H1 (cell line): ENCODE data around the gene HRCT1.

Experiments used
- CEBPB ChIP-seq: IDR thresholded peaks from 2 replicates; pipeline ENCODE4 v1.6.1; 2012; ENCODE audit warnings: low read depth, low read length
- CHD2 ChIP-seq: IDR thresholded peaks from 2 replicates; pipeline ENCODE4 v1.6.1; 2012; ENCODE audit warnings: low read length, improper control_type of control experiment
- EZH2 ChIP-seq: fragments of 200-600 bp; sonication (generic); IDR thresholded peaks from 2 replicates; pipeline ENCODE4 v1.7.1; 2012; ENCODE audit warnings: low read depth, mild to moderate bottlenecking, moderate library complexity, low read length, inconsistent platforms; ENCODE audit not compliant: severe bottlenecking
- HDAC2 ChIP-seq, 2 experiments: fragments of 300-600 bp in 1 of 2; sonication (generic) in 1 of 2; IDR thresholded peaks; 2 replicates each; pipeline ENCODE4 v1.6.1; 2011 to 2012; ENCODE audit warnings: low read depth in 2 of 2, low read length in 2 of 2, mild to moderate bottlenecking in 2 of 2, moderate library complexity in 2 of 2, borderline replicate concordance in 1 of 2, inconsistent platforms in 1 of 2
- JUND ChIP-seq: IDR thresholded peaks from 2 replicates; pipeline ENCODE4 v1.6.1; 2011; ENCODE audit warnings: mild to moderate bottlenecking, improper control_type of control experiment, low read length
- POLR2AphosphoS5 ChIP-seq: IDR thresholded peaks from 2 replicates; pipeline ENCODE4 v1.6.1; 2011; ENCODE audit warnings: low read depth, low read length
- RXRA ChIP-seq: IDR thresholded peaks from 2 replicates; pipeline ENCODE4 v1.6.1; 2011; ENCODE audit warnings: low read depth, mild to moderate bottlenecking, low read length, moderate library complexity; ENCODE audit not compliant: insufficient read depth
- TAF7 ChIP-seq: optimal IDR thresholded peaks from 2 replicates; pipeline ENCODE3; 2011; ENCODE audit warnings: low read depth, mild to moderate bottlenecking, inconsistent platforms, low read length, moderate library complexity, borderline replicate concordance
- TF ChIP-seq, protein P1 (sequence below), 3 experiments: IDR thresholded peaks; 1 replicate in 2 of 3; 2 replicates in 1 of 3; pipeline versions ENCODE4 v1.5.1 to v1.6.1; 2011; ENCODE audit warnings: low read length in 3 of 3, mild to moderate bottlenecking in 3 of 3, inconsistent platforms in 2 of 3, low read depth in 1 of 3, moderate library complexity in 1 of 3; ENCODE audit not compliant: insufficient read depth in 1 of 3; ENCODE audit errors: control extremely low read depth in 1 of 3

DNA sequence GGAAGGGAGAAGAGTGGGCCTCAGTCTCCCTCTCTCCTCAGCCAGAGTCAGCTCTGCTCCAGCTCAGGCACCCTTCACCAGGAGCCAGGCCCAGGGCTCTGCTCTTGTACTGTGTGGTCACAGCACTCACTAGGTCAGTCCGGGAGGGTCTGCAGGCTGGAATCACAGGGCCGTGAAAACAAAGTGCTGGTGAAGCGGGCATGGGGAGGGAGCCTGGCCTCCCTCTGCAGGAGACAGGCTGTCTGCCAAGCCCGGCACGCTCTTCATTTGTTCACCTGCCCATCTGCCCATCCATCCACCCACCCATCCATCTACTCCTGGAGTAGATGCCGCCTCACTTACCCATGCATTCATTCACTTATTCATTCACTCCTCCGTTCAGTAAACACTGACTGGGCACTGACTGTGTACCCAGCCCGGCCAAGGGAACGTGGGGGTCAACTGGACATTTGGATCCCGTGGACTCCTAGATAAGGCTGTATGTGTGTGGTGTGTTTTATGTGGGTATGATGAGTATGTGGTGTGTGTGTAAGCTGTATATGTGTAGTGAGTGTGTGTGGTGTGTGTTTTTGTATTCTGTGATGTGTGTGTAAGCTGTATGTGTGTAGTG lies 6.9 kb downstream of the HRCT1 start:
- TF ChIP-seq TAF7 (no peak), EZH2 (no peak), POLR2AphosphoS5 (no peak), HDAC2 (IDR thresholded peaks at IDR 0.05; ENCODE audit: borderline replicate concordance in 1 of 2, low read depth in 2 of 2, low read length in 2 of 2) (no peak), RXRA (no peak), CEBPB (no peak), CHD2 (no peak), JUND (no peak)
- TF ChIP-seq, protein P1, sequence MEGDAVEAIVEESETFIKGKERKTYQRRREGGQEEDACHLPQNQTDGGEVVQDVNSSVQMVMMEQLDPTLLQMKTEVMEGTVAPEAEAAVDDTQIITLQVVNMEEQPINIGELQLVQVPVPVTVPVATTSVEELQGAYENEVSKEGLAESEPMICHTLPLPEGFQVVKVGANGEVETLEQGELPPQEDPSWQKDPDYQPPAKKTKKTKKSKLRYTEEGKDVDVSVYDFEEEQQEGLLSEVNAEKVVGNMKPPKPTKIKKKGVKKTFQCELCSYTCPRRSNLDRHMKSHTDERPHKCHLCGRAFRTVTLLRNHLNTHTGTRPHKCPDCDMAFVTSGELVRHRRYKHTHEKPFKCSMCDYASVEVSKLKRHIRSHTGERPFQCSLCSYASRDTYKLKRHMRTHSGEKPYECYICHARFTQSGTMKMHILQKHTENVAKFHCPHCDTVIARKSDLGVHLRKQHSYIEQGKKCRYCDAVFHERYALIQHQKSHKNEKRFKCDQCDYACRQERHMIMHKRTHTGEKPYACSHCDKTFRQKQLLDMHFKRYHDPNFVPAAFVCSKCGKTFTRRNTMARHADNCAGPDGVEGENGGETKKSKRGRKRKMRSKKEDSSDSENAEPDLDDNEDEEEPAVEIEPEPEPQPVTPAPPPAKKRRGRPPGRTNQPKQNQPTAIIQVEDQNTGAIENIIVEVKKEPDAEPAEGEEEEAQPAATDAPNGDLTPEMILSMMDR (IDR thresholded peaks at IDR 0.05; ENCODE audit: control extremely low read depth in 1 of 3, insufficient read depth in 1 of 3, low read depth in 1 of 3, low read length in 3 of 3): no peak
